K562 (cell line): ENCODE results near the gene PIF1. TPM values are rescaled to one million over a fixed set of nuclear protein-coding genes. Genes with fewer than 3 reads are reported as not detected.
A peak's percentile ranks its signal among the peaks of the same experiment; 100 is the strongest.

Experiments used
- ATAC-seq: fragments of 200-7000 bp; cut with Tn5 transposase; 3 replicates; pipeline ENCODE4 v1.9.1; 2020; ENCODE audit warnings: moderate library complexity
- BruUV-seq: library from RNA; stranded (reverse); fragments of 400-500 nt; replicated peaks from 2 replicates; lab custom pipeline; 2021; lab: Mats Ljungman, UMichigan
- CTCF ChIA-PET: fragments of 300-600 bp; formaldehyde crosslinking; extraction: SDS; loops from one replicate; lab custom pipeline; 2021; ENCODE audit warnings: low intra/inter-chr PET ratio; lab: Yijun Ruan, JAX
- POLR2A ChIA-PET: fragments of 300-600, 350-650 bp; sonication (Branson Sonifier 250); formaldehyde crosslinking; extraction: SDS; loops from one replicate; lab custom pipeline; 2021; ENCODE audit warnings: antibody characterized with exemption, inconsistent platforms; lab: Yijun Ruan, JAX
- DNase-seq, 4 experiments: peaks; one replicate each; pipeline versions ENCODE4 v3.0.0 to v3.0.0-alpha.2; 2011 to 2018; ENCODE audit warnings: low spot score in 3 of 4, mixed read lengths in 3 of 4; ENCODE audit errors: extremely low read depth in 1 of 4
- FAIRE-seq: peaks from 2 replicates; lab custom pipeline; 2011; peaks lifted over from hg19 to GRCh38; lab: Jason Lieb, UNC
- H2AFZ ChIP-seq: 2 replicates; pipeline ENCODE4 v1.6.0; 2011; ENCODE audit warnings: low read depth, low read length, control low read depth, inconsistent platforms
- H3K27ac ChIP-seq: fragments of 200-600 bp; 3 replicates; pipeline ENCODE4 v1.8.0; 2011; ENCODE audit warnings: low read depth, mild to moderate bottlenecking, control low read depth, inconsistent platforms, low read length, moderate library complexity, mixed read lengths; ENCODE audit errors: extremely low read depth
- H3K27me3 ChIP-seq, 2 experiments: fragments of 300-600 bp in 1 of 2; 2 replicates in 1 of 2; 3 replicates in 1 of 2; pipeline versions ENCODE4 v1.6.0 to v1.8.0; 2011; ENCODE audit warnings: inconsistent platforms in 2 of 2, low read length in 2 of 2, mild to moderate bottlenecking in 1 of 2, mixed read lengths in 1 of 2, moderate library complexity in 1 of 2; ENCODE audit not compliant: control insufficient read depth in 2 of 2, insufficient read depth in 2 of 2
- H3K36me3 ChIP-seq: fragments of 300-600 bp; 3 replicates; pipeline ENCODE4 v1.8.0; 2011; ENCODE audit warnings: mild to moderate bottlenecking, low read length, inconsistent platforms; ENCODE audit not compliant: control insufficient read depth, insufficient read depth
- H3K4me1 ChIP-seq, 2 experiments: fragments of 200-600 bp in 1 of 2; replicated peaks in 1 of 2; 2 replicates in 1 of 2; 3 replicates in 1 of 2; pipeline versions ENCODE4 v1.5.1 to v1.8.0; 2011; ENCODE audit warnings: inconsistent platforms in 2 of 2, low read length in 2 of 2, mild to moderate bottlenecking in 1 of 2, mixed read lengths in 1 of 2, moderate library complexity in 1 of 2; ENCODE audit not compliant: control insufficient read depth in 2 of 2, insufficient read depth in 2 of 2
- H3K4me2 ChIP-seq: 2 replicates; pipeline ENCODE4 v1.6.1; 2011; ENCODE audit warnings: low read length, control low read depth, inconsistent platforms, mixed read lengths; ENCODE audit not compliant: insufficient read depth
- H3K4me3 ChIP-seq: fragments of 200-600 bp; sonication (generic), shearing (Covaris generic); 2 replicates; pipeline ENCODE4 v1.5.1; 2016; ENCODE audit warnings: control low read depth, inconsistent platforms
- H3K79me2 ChIP-seq: fragments of 200-600 bp; 3 replicates; pipeline ENCODE4 v1.8.0; 2011; ENCODE audit warnings: low read length, inconsistent platforms; ENCODE audit not compliant: control insufficient read depth, insufficient read depth
- H3K9ac ChIP-seq, 2 experiments: 2 replicates each; pipeline versions ENCODE4 v1.6.0 to v1.6.1; 2011; ENCODE audit warnings: low read depth in 2 of 2, low read length in 2 of 2, control low read depth in 1 of 2, inconsistent platforms in 1 of 2, mild to moderate bottlenecking in 1 of 2, mixed read lengths in 1 of 2; ENCODE audit not compliant: insufficient read depth in 1 of 2
- H3K9me1 ChIP-seq: one replicate; pipeline ENCODE4 v1.6.0; 2011; ENCODE audit warnings: inconsistent platforms, mild to moderate bottlenecking, low read length, moderate library complexity; ENCODE audit not compliant: control insufficient read depth, insufficient read depth
- H3K9me3 ChIP-seq: replicated peaks from 2 replicates; pipeline ENCODE4 v1.5.1; 2011; ENCODE audit warnings: low read depth, low read length, inconsistent platforms; ENCODE audit not compliant: control insufficient read depth, insufficient read depth
- H4K20me1 ChIP-seq: replicated peaks from 2 replicates; pipeline ENCODE4 v1.6.1; 2011; ENCODE audit warnings: low read length, inconsistent platforms, mixed read lengths; ENCODE audit not compliant: control insufficient read depth, insufficient read depth
- ARID1B ChIP-seq: fragments of 450-650 bp; IDR thresholded peaks from 2 replicates; pipeline ENCODE4 v1.6.1; 2016; ENCODE audit warnings: antibody characterized with exemption, mild to moderate bottlenecking, inconsistent platforms
- CCNT2 ChIP-seq: IDR thresholded peaks from 2 replicates; pipeline ENCODE4 v1.6.1; 2011; ENCODE audit warnings: borderline replicate concordance, low read depth, mild to moderate bottlenecking, moderate library complexity, mixed read lengths, low read length; ENCODE audit not compliant: insufficient read length; ENCODE audit errors: extremely low read depth
- CHD1 ChIP-seq: fragments of 200-600 bp; sonication (generic); IDR thresholded peaks from one replicate; pipeline ENCODE4 v1.6.1; 2012; ENCODE audit warnings: mild to moderate bottlenecking, moderate library complexity, low read length, inconsistent platforms
- CTBP1 ChIP-seq: fragments of 450-650 bp; IDR thresholded peaks from 2 replicates; pipeline ENCODE4 v1.6.1; 2016; ENCODE audit warnings: borderline replicate concordance
- GATA2 ChIP-seq: sonication (generic); formaldehyde crosslinking; IDR thresholded peaks from 2 replicates; pipeline ENCODE4 v1.4.0; 2020; ENCODE audit warnings: mild to moderate bottlenecking, missing genetic modification reagents
- HEY1 ChIP-seq: fragments of 250-450 bp; sonication (Bioruptor Pico); IDR thresholded peaks from 2 replicates; pipeline ENCODE4 v1.5.0; 2020; ENCODE audit warnings: mild to moderate bottlenecking, moderate library complexity, borderline replicate concordance
- MED1 ChIP-seq: sonication (generic); formaldehyde crosslinking; IDR thresholded peaks from 2 replicates; pipeline ENCODE4 v1.8.1; 2023; ENCODE audit warnings: missing genetic modification reagents, borderline replicate concordance
- MEIS2 ChIP-seq: fragments of 450-650 bp; IDR thresholded peaks from 2 replicates; pipeline ENCODE4 v1.6.1; 2014; ENCODE audit warnings: mild to moderate bottlenecking; ENCODE audit not compliant: partially characterized antibody
- NKRF ChIP-seq: fragments of 450-650 bp; IDR thresholded peaks from 2 replicates; pipeline ENCODE4 v1.6.1; 2016; ENCODE audit warnings: borderline replicate concordance
- NRF1 ChIP-seq, 2 experiments: fragments of 450-650 bp; IDR thresholded peaks in 1 of 2; conservative IDR thresholded peaks in 1 of 2; 2 replicates each; pipeline ENCODE4 v1.6.1; 2014; ENCODE audit warnings: mild to moderate bottlenecking in 2 of 2
- PHF8 ChIP-seq: fragments of 200-600 bp; sonication (generic); IDR thresholded peaks from 2 replicates; pipeline ENCODE4 v1.6.1; 2012; ENCODE audit warnings: mixed run types, mild to moderate bottlenecking, inconsistent platforms, low read length, moderate library complexity, borderline replicate concordance
- SMARCE1 ChIP-seq: fragments of 450-650 bp; IDR thresholded peaks from 2 replicates; pipeline ENCODE4 v1.7.1; 2016; ENCODE audit warnings: mild to moderate bottlenecking
- TCF3 ChIP-seq: sonication (generic); formaldehyde crosslinking; IDR thresholded peaks from 2 replicates; pipeline ENCODE4 v1.4.0; 2020; ENCODE audit warnings: mild to moderate bottlenecking, missing genetic modification reagents
- U2AF1 ChIP-seq: fragments of 200-400 bp; formaldehyde crosslinking; optimal IDR thresholded peaks from 2 replicates; pipeline ENCODE3; 2017; ENCODE audit warnings: mild to moderate bottlenecking, low read depth, low read length, moderate library complexity
- ZFX ChIP-seq: sonication (generic); formaldehyde crosslinking; IDR thresholded peaks from 2 replicates; pipeline ENCODE4 v1.8.0; 2022; ENCODE audit warnings: mild to moderate bottlenecking, missing genetic modification reagents, moderate library complexity
- ZNF121 ChIP-seq: sonication (generic); formaldehyde crosslinking; conservative IDR thresholded peaks from 2 replicates; pipeline ENCODE4 v1.8.0; 2022; ENCODE audit warnings: missing genetic modification reagents
- WGBS: fragments of 100-300 bp; shearing (Covaris generic); methylation state at CpG from one replicate; pipeline ENCODE4 v1.1.6; 2016; ENCODE audit warnings: low coverage, mixed read lengths; ENCODE audit not compliant: insufficient coverage; ENCODE audit errors: missing lambda C conversion rate; 5-methylcytosine and 5-hydroxymethylcytosine counted together
- in situ Hi-C: fragments of 300-500 bp; cut with MboI; formaldehyde crosslinking; loops from 4 replicates; pipeline ENCODE4 v1.15.0; 2018; ENCODE audit warnings: inconsistent platforms, mixed read lengths
- intact Hi-C: fragments of 100-400 bp; cut with micrococcal nuclease; formaldehyde crosslinking; loops from 2 replicates; pipeline ENCODE4 v1.14.2; 2022
- polyA plus RNA-seq, 8 experiments: library from polyadenylated mRNA; depleted of rRNA in 4 of 8; stranded (reverse) in 5 of 8; unstranded in 3 of 8; fragments of >200 nt; fragmentation: Nextera tagmentation in 2 of 8; fragmentation: Illumina TruSeq in 1 of 8; extraction: Ambion mirVana in 2 of 8; extraction: Trizol in 1 of 8; gene quantifications; 2 replicates each; pipeline versions ENCODE4 v1.2.1 to v1.2.3, GENCODE V29; 2011 to 2014; ENCODE audit warnings: inconsistent platforms in 1 of 8, missing spikeins in 1 of 8
- total RNA-seq, 7 experiments: library from RNA; depleted of rRNA in 6 of 7; stranded (reverse); fragments of >200 nt in 6 of 7; fragmentation: Illumina TruSeq in 2 of 7; extraction: Trizol in 2 of 7; gene quantifications; 2 replicates each; pipeline versions ENCODE4 v1.2.1 to v1.2.3, GENCODE V29; 2011 to 2021; ENCODE audit warnings: low replicate concordance in 1 of 7
- TF ChIP-seq, protein P1 (sequence below): fragments of 150-350 bp; IDR thresholded peaks from 2 replicates; pipeline ENCODE4 v1.6.1; 2014; ENCODE audit warnings: low read depth, mild to moderate bottlenecking, low read length, borderline replicate concordance

The PIF1 gene
- total and polyA plus RNA-seq, 9 of the 15 experiments (the other 6 are each of a cell fraction or from before 2014, with no cell fraction given), result 1.1 to 37.9 (median 11.5) TPM

DNA sequence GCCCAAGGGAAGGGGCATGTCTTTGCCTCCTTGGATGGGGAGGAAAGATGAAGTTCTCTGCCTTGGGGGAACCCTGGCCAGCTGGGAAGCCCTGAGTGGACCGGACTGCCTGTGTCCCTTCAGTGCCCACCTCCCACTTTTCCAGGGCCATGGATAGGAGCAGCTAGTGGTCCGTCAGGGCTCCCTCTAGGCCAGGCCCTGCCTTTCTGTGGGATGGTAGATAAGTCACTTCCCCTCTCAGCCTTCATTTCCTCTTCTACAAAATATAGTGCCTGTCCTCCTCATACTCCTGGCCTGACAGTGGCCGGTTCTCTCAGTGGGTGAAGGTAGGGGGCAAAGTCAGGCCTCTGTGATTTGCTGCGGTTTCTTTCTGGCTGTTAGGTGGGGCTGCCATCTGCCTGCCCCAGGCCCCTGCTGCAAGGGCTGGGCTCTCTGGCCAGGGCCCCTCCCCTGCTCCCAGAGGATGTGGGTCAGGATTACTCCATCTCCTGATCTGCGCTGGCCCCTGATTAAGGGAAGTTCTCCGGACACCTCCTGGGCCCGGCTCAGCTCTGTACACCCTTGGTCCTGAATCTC is 17.6 kb upstream of the PIF1 start:
- Histone ChIP-seq H4K20me1 (peaks cover 3% of the 10 kb centered on the region; the same call in 1 of the 2 replicates), H3K9me1 (peaks cover 3% of the 10 kb centered on the region), H3K4me2 (peak overlapping the region; percentile 99), H3K36me3 (peaks cover 2% of the 10 kb centered on the region; the same call in 2 of the 3 replicates), H2AFZ (peak overlapping the region; percentile 75; the same call in 1 of the 2 replicates), H3K4me3 (peak overlapping the region; percentile 83), H3K27ac (peak overlapping the region; percentile 81; the same call in 2 of the 3 replicates), H3K4me1 (peaks cover 38 to 39% of the 10 kb centered on the region in 2 experiments), H3K9me3 (no peaks in the 10 kb centered on the region), H3K79me2 (peaks cover 46% of the 10 kb centered on the region), H3K27me3 (no peaks in the 10 kb centered on the region), H3K9ac (peak overlapping the region; percentile 86 to 96)
- peak; percentile 52 for ATAC-seq
- ChIA-PET CTCF (interaction anchor here (0.6 kb wide), 1 partner anchor 65 kb away, joined by 3 read pairs; no protein-coding TSS in a partner anchor), POLR2A (interaction anchor here (0.7 to 1.8 kb wide), 5 partner anchors 8 to 26 kb away, joined by 3 to 10 read pairs (median 4); no protein-coding TSS in a partner anchor)
- in situ Hi-C loops, result no loop called here
- peak in 2 of 4 experiments; percentile 60 to 74 for DNase-seq
- no TSS peak for BruUV-seq
- intact Hi-C loops, result no loop called here
- 6% methylated on average over 7 of the region's 7 CpGs for WGBS
- FAIRE-seq, result peak; percentile 90
- TF ChIP-seq MED1 (CRISPR knock-in tag) (no peak), ZFX (CRISPR knock-in tag) (0 out of 2 replicates have a peak, but pooled peaks have one; percentile 23), GATA2 (CRISPR knock-in tag) (peak; percentile 30; the same call in 1 of the 2 replicates), CCNT2 (no peak), ARID1B (peak; percentile 55), ZNF121 (CRISPR knock-in tag) (no peak), HEY1 (no peak), U2AF1 (no peak), CHD1 (peak; percentile 72), CTBP1 (peak; percentile 48; the same call in 1 of the 2 replicates), SMARCE1 (0 out of 2 replicates have a peak, but pooled peaks have one; percentile 19), NRF1 (conservative IDR thresholded peaks at IDR 0.05 in 1 of 2, IDR thresholded peaks at IDR 0.05 in 1 of 2) (peak; percentile 46 to 54), NKRF (no peak), MEIS2 (peak; percentile 42), TCF3 (CRISPR knock-in tag) (peak; percentile 22; the same call in 1 of the 2 replicates), PHF8 (peak; percentile 15; the same call in 1 of the 2 replicates)
- TF ChIP-seq, protein P1, sequence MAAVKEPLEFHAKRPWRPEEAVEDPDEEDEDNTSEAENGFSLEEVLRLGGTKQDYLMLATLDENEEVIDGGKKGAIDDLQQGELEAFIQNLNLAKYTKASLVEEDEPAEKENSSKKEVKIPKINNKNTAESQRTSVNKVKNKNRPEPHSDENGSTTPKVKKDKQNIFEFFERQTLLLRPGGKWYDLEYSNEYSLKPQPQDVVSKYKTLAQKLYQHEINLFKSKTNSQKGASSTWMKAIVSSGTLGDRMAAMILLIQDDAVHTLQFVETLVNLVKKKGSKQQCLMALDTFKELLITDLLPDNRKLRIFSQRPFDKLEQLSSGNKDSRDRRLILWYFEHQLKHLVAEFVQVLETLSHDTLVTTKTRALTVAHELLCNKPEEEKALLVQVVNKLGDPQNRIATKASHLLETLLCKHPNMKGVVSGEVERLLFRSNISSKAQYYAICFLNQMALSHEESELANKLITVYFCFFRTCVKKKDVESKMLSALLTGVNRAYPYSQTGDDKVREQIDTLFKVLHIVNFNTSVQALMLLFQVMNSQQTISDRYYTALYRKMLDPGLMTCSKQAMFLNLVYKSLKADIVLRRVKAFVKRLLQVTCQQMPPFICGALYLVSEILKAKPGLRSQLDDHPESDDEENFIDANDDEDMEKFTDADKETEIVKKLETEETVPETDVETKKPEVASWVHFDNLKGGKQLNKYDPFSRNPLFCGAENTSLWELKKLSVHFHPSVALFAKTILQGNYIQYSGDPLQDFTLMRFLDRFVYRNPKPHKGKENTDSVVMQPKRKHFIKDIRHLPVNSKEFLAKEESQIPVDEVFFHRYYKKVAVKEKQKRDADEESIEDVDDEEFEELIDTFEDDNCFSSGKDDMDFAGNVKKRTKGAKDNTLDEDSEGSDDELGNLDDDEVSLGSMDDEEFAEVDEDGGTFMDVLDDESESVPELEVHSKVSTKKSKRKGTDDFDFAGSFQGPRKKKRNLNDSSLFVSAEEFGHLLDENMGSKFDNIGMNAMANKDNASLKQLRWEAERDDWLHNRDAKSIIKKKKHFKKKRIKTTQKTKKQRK, result no peak
